NK-92 (cell line): ENCODE measurements around the gene RASSF6.
"Not testable (repeated sequence)": the region's sequence is repeated elsewhere in the genome, so short reads cannot be mapped to it uniquely, and the experiment has no call there.

Experiments used
- DNase-seq: peaks from one replicate; lab custom pipeline; 2025; ENCODE audit not compliant: unreplicated experiment; lab: John Stamatoyannopoulos, UW

RASSF6 gene

DNA sequence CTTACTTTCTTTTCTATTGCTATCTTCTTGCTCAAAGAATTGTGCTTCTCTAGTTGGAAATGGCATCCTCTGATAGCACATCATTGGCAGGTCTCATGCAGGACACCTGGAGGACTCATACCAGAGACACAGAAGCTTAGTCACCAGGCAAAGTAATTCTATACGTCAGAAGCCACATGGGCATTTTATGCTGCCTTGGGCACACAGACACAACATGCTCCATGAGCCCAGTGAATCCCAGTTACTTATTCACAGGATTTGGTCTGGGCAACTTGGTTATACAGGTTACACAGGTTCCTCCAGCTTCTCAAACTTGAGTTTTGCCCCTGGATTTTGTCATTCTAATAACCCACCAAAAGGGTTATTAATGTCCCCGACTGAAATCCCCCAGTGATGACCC is 7.1 kb downstream of the RASSF6 start:
- no peak for DNase-seq

DNA sequence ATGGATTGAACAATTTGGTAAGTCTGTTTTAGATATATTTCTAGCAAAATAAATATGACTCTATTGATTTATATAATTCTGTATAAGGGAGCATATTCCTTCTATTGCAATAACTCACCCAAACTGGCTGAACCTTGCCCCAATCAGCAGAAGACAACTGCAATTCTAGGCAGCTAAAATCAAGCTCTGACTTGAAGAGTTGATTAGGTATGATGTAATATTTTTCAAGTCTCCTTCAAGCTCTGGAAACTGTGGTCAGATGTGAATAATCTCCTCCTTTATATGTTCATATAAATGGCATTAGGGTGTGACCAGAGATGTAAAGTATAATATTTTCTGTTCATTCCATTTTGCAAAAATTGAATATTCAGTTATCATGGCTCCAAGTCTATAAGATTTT is 8.2 kb downstream of the RASSF6 start:
- DNase-seq: no peak

DNA sequence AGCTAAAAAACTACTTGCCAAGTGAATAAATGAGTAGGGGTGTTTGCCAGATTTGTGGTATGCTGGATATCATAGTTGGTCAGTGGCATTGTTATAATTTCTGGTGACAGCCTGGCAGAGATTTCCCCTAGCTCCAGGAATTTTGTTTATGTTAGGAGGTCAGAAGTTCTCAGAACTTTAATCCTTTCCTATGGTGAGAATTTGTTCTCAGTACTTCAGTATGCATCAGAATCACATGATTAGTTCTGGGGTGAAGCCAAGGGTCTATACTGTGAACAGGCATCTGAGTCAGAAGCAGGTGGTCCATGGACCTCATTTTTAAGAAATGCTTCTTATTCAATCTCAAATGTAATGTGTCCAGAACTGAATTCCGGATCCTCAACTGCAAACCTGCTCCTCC is 10.5 kb downstream of the RASSF6 start:
- DNase-seq: no peak

DNA sequence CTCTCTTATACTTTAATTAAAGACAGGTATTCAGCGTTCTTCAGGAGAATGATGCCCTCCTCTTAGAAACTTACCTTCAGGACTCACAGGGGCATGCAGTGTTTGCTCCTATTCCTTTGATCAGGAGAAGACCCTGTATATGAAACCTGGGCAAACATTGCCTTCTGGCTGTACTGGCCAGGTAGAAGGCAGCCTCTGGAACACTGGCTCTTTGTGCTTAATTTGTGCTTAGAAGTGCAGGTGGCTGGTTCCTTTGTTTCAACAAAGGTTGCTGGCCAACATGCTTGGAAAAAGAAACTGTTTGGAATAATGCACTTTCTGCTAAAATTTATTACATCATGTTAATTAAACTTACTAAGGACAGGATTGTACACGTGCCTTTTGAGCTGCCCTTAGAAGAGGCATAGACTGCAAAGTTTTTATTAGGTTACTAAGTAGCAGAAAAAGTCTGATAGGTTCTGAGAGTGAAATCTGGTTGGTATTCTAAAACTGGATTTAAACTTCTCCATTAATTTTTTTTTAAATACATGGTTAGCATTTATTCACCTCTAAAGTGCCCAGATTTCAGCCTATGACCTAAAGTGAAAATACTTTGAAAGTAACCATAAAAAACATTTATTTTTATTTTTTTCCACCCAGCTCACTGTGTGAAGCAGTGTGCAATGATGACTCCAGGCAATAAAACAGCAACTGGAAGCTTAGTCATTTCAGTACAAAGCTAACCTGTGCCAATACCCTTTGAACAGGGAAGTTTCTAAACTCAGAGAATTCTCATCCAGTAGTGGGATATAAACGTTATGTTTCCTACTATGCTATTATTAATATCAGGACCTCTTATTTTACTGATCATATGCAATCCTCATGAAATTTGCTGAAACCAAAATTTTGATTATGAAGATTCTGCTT is 11.3 kb downstream of the RASSF6 start:
- no peak for DNase-seq

DNA sequence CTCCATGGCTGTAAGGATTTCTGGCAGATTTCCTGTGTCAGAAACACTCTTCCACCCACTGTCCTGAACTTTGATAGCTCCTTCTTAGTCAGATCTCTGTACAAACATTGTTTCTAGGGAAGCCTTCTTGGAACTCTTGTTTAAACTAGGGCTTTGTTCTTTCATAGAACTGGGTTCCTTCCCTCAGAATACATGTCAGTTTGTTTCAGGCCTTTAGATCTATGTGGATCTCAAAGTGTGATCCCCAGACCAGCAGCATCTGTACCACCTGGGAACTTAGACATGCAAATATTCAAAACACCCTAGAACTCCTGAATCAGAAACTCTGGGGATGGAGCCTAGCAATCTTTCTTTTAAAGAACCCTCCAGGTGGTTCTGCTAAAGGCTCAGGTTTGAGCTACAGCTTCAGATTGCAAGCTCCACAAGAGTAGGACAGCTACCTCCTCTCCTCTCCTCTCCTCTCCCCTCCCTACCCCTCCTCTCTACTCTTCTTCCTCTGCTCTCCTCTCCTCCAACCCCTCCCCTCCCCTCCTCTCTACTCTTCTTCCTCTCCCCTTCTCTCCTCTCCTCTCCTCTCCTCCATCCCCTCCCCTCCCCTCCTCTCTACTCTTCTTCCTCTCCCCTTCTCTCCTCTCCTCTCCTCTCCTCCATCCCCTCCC is 12.7 kb downstream of the RASSF6 start:
- DNase-seq: no peak

DNA sequence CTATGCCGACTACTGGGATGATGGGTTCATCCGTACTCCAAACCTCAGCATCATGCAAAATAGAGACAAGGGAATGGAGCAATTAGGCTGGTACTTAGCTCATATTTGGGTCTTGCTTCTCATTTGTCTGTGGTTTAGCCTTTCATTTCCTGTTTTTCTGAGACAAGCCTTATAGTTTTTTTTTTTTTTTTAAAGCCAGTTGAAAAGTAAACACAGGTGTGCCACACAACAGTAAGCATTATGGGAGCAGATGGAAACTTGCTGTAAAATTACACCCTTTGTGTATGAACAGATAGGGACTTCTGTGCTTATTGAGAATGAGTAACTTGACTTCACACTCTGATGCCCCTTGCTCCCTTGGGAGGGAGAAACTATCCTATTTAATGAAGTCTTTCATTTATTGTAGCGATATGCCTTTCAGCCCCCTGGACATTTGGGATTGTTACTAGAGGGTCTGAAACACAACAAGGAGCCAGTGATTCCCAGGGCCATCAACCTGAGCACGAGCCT is 13.7 kb downstream of the RASSF6 start:
- no peak for DNase-seq

DNA sequence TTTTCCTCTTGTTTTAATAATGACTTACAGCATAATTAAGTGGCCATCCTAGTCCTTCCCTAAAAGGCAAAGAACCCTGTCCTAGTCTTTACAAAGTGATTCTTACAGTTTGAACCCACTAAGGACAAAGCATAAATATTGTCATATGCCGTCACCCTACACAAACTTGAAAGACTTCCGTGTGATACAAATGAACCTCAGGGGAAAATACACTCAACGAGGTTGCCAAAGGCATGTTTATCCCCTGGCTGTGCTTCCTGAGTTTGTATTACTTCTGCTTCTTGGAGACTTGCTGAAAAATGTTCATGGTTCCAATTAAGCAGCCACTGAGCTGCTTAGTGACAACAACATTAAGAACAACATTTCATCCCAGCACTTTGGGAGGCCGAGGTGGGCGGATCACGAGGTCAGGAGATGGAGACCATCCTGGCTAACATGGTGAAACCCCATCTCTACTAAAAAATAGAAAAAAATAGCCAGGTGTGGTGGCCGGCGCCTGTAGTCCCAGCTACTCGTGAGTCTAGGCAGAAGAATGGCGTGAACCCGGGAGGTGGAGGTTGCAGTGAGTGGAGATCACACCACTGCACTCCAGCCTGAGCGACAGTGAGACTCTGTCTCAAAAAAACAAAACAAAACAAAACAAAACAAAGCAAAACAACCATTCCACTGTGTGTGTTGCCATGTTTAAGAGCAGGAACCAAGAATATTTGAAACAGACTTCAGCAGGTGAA is 16.2 kb downstream of the RASSF6 start:
- DNase-seq: no peak

DNA sequence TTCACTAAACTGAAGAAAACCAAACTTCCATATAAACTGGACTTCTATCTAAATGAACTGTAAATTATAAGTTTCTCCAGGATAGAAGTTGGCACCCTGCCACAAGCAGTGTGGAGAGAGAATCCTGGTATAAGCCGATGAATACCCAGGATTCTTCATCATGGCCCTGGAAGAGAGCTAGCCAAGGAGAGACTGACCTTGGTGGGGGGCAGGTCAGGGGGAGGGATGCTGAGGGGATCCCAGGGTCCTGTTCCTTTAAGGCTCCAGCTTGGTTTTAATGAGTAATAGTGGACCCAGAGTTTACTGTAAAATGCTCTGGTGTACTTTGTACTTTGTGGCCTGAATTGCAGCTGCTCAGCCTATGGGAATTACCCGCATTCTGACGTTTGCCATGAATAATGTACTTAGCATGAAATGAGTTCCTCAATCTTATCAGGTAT is 16.9 kb downstream of the RASSF6 start:
- no peak for DNase-seq

DNA sequence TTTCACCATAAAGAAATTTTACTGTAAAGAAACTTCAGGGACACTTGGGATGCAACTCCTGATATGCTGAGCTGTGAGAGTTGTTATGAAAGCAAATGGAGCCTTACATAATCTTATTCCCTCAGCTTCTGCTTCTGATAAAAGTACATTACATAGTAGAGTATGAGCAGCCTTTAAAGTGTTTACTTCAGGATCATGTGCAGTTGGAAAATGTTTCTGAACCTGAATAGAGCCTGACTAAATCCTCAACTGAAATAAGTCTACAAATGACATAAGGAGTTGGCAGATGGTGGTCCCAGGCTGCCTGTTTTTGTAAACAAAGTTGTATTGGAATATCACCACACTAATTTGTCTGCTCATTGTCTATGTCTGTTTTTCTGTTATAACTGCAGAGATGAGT is 19.3 kb downstream of the RASSF6 start:
- DNase-seq: no peak

DNA sequence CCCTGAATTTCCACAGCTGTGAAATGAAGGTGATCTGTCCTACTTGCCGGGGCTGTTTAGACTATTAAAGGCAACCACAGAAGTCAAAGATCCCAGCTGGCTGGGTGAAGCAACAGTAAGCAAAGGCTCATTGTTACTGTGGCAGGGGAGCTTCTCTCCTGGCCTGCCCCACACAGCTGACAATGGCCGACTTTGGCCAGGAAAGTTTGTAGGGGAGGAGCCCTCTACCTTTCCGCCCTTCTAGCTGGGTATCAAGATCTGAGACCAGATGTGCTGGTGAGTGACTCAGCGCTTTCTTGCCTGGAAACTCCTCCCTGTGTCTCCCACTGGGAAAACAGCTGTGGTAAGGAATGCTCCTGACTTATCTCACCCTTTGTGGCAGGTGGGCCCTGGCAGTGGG is 21.1 kb downstream of the RASSF6 start:
- DNase-seq: no peak

DNA sequence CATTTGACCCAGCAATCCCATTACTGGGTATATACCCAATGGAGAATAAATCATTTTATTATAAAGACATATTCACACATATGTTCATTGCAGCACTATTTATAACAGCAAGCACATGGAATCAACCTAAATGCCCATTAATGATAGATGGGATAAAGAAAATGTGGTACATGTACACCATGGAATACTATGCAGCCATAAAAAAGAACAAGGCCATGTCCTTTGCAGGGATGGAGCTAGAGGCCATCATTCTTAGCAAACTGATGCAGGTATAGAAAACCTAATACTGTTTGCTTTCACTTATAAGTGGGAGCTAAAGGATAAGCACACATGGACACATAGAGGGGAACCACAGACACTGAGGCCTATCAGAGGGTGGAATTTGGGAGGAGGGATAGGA is 22.6 kb downstream of the RASSF6 start:
- DNase-seq: no peak

DNA sequence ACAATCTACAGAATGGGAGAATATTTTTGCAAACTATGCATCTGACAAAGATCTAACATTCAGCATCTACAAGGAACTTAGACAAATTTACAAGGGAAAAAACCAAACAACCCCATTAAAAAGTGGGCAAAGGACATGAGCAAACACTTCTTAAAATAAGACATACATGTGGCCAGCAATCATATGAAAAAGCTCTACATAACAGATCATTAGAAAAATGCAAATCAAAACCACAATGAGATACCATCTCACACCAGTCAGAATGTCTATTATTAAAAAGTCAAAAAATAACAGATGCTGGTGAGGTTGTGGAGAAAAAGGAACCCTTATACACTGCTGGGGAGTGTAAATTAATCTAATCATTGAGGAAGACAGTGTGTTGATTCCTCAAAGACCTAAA is 23.1 kb downstream of the RASSF6 start:
- DNase-seq: not testable (repeated sequence)

DNA sequence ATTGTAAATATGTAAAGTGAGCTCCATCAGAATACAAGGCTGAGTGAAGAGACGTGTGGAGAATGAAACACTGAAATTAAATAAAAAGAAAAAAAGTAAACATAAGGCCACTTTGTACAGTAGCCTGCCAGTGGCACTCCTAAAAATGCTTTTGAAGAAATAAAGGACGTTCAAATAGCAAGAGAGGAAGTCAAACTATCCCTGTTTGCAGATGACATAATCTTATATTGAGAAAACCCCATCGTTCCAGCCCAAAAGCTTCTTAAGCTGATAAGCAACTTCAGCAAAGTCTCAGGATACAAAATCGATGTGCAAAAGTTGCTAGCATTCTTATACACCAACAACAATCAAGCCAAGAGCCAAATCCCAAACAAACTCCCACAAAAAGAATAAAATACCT is 24.2 kb downstream of the RASSF6 start:
- DNase-seq: no peak

DNA sequence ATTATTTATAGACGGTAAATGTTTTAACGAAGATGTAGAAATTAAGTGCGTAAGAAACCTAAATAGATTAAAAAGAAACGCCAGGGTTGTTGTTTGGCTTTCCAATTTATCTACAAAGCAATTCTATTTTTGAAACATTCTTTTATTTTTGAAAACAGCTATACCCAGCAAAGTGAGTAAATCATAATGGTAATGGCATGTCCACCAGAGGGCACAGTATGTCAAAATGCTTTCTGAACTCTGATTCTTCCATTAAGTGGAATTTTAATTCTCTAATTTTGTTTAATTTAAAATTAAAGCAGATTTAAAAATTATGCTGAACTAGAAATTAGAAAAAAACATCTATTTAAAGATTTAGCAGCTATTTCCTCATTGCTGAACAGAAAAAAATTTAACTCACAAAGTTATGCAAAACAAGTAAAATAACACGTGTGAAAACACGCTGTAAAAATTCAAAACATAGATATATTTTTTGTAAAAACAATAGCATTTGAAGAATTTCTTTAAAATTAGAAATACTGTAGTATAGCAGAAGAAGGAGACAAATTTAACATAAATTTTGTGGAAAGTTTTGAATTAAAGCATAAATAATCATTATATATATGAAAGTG is 26.5 kb downstream of the RASSF6 start:
- DNase-seq: no peak

DNA sequence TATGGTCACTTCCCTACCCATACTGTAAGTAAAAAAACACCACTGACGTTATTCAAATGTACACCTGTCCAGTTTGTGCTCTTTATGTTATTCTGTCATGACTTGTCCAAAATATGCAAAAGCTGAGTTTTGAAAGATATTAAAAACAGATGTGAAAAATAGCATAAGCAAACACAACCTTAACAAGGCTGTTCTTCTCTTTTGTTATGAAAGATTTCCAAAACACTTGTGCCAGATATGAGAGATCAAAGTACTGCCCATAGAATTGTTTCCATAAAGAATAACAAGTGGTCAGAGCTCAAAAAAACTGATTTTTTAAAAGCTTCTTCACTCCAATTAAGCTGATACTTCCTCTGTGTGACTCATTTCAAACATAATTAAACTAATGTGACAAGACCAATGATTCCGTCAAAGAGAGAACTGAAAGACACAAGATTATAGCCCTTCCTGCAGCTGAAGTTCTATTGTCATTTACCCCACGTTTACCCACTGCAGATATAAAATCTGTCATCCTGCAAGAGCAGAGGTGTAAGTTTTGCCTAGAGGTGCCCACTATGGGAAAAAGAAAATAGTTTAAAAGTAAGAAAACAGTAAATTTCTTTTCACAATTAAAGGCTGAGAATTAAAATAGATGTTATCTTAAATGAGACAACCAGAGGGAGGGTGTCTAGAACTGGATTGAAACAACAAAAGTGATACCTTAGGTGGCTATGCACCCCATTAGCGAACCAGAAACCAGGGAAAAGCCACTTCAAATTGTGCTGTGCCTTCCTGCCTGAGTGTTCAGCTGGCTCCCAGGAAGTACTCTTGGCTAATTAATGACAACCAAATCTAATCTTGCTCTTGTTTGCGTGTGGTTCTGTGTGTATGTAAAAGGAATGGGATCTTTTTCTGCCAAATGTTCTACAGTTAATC is 30.1 kb downstream of the RASSF6 start:
- no peak for DNase-seq

DNA sequence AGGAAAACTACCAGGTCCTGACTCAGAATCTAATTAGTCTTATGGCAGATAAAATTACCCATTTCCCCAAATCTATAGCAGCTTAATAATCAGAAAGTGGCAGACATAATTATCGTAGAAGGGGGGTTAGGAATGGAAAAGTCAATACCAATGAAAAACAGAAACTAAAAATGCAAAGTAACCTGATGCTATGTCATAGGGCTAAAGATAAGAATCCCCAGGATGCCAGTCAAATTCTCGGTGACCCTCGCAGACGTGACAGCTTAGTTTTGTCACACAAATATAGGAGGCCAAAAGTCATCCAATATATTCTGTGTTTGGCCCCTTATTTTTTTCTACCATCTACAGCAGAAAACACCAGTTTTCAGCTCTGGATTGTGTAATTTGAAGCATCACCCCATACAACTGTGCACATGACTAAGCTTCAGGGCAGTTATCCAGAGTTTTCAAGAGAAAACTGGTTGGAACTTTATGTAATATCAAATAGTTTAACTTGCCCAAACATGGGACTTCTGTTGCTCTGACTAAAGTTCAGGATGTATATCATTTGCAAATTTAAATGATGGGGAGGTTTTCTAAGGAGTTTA is 30.9 kb downstream of the RASSF6 start:
- no peak for DNase-seq

DNA sequence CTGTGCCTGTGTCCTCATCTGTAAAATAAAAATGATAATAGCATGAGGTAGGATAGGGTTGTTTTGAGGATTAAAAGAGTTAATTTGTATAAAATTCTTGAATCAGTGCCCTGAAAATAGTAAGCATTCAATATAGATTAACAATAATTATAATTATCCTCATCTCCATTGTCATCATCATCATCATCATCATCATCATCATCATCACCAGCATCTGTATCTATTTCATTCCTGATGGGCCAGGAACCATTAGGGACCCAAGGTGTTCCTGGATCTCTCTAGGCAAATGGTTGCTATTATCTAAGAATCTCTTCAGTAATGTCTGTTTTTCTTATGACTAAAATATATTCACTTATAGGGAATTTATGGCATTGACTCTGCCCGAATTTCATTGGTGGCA is 31.6 kb downstream of the RASSF6 start:
- no peak for DNase-seq

DNA sequence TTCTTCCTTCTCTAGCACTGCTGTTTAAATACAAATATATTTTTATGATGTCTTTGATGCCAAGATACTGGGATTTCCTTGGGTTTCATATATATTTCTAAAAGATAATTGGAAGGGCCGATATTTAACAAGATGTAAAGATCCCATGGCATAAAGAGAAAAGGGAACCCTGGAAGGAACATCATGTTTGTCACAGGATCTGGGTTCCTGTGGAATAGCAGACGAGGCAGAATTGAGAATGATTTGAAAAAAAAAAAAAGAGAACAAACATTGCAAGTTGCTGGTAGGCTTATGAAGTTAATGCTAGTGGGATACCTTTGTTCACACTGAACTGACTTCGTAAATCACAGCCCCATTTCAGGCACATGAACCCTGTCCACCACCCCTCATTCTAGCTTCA is 33.6 kb downstream of the RASSF6 start:
- DNase-seq: no peak

DNA sequence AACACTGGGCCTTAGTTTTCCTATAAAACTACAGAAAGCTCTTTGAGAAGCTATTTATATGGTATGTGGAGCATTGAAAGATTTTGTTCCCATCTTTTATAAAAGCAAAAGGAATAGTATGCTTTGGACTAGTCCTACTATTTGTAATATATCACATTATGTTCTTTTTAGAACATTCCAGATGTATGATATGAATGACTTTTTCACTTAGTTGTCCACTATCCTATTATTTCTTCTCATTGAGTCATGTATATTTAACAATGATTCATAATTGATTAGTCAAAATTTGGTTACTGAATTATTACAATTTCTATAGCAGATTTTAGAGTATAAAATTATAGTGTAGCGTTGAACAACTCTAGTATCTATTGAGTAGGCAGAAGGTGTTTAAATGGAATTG is 34.2 kb downstream of the RASSF6 start:
- no peak for DNase-seq

DNA sequence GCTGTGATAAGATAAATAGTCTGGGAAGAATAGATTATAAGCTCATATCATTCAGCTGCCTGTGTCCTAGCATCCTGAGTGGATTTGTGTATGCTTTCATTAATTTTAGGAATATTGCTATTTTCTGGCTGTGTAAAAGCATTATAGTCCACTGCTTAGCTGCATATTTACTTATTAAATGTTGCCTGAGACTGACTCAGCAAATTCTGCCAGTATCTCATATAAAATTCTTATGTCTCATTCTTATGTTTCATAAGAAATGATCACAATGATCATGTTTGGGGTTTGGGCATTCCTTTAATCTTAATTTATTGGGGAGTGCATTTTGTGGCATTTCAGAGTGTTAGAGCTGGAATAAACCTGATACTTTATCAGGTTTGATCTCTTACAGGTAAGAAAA is 34.9 kb downstream of the RASSF6 start:
- no peak for DNase-seq
